Measurements from ENCODE around the gene BICDL1. TPM values are rescaled to one million over a fixed set of nuclear protein-coding genes. Genes with fewer than 3 reads are reported as not detected.

Gene BICDL1
- total and polyA plus RNA-seq, 10 of the 15 experiments (the other 5 are each of a cell fraction or from before 2014, with no cell fraction given) = 0.72 to 12.3 (median 4.2) TPM

DNA sequence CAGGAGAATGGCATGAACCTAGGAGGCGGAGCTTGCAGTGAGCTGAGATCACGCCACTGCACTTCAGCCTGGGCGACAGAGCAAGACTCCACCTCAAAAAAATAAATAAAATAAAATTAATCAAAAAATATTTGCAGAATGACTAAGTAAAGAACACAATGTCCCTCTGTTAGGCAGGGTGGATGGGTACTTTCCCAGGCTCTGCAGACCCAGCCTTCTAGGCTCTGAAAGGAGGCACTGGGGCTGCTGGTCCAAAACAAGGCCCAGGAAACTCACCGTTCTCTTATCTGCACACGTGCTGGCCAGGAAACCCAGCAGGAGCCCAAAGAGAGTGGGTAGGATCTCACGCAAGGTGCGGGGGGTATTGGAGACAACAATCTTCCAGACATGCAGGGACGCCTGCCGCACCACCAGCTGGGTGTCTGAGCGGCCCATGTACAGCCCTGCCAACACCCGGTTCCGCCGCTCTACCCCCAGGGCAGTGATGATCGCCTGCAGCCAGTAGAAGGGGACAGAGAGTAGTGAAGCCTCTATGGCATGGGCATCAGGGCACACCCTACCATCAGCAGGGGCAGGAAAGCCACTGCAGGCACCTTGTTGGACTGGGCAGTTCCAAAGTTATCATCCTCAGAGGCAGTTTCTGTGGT is 153.3 kb downstream of the BICDL1 start:
- in situ Hi-C loops (cut with MboI) (no loop called here), intact Hi-C loops (cut with micrococcal nuclease; ENCODE audit: unreplicated experiment) (no loop called here)
- no TSS peak for BruUV-seq (replicated peaks)
- Histone ChIP-seq H2AFZ (ENCODE audit: control insufficient read depth, low read depth, low read length) (no peak overlapping the region), H4K20me1 (ENCODE audit: control insufficient read depth, insufficient read depth) (no peaks in the 10 kb centered on the region), H3K9me3 (replicated peaks; ENCODE audit: control insufficient read depth, insufficient read depth, low read length) (no peaks in the 10 kb centered on the region), H3K4me2 (ENCODE audit: control insufficient read depth, insufficient read depth) (no peak overlapping the region), H3K4me3 (no peak overlapping the region), H3K79me2 (ENCODE audit: control insufficient read depth, insufficient read depth, low read length) (no peaks in the 10 kb centered on the region), H3K4me1 (ENCODE audit: control insufficient read depth, insufficient read depth, low read length) (no peaks in the 10 kb centered on the region), H3K27me3 (replicated peaks in 1 of 2; ENCODE audit: control insufficient read depth in 2 of 2, insufficient read depth in 2 of 2, low read length in 1 of 2) (no peaks in the 10 kb centered on the region), H3K9ac (ENCODE audit: control insufficient read depth, insufficient read depth, low read length) (no peak overlapping the region), H3K27ac (ENCODE audit: control insufficient read depth, insufficient read depth) (no peak overlapping the region), H3K36me3 (ENCODE audit: control insufficient read depth in 2 of 2, insufficient read depth in 2 of 2, low read length in 1 of 2) (peaks cover 48 to 49% of the 10 kb centered on the region in 2 experiments)
- DNase-seq (ENCODE audit: low read depth, low spot score) (no peak), ATAC-seq (no peak), FAIRE-seq (no peak)
- RAD21 ChIA-PET (ENCODE audit: unreplicated experiment) = no interaction called here
- 97% methylated on average over 14 of the region's 14 CpGs for WGBS (ENCODE audit: insufficient coverage, insufficient replicate concordance, low lambda C conversion rate, missing lambda C conversion rate)
- CTCF ChIA-PET = no interaction called here
- TF ChIP-seq EZH2 (IDR thresholded peaks at IDR 0.05; ENCODE audit: borderline replicate concordance, control insufficient read depth, low read depth, low read length) (no peak), POLR2AphosphoS5 (IDR thresholded peaks at IDR 0.05; ENCODE audit: low read length) (no peak), POLR2A (IDR thresholded peaks at IDR 0.05; ENCODE audit: low read depth, low read length) (0 out of 2 replicates have a peak, but pooled peaks have one; percentile 22)
- SMC1A ChIA-PET (ENCODE audit: uncharacterized antibody, unreplicated experiment) = no interaction called here
- POLR2A ChIA-PET = no interaction called here

Small RNA genes lying within 50 kb of the gene (small RNA-seq; reads per million reads assigned to genes)
- gene AC004812.1 = not detected

Other genes starting within 250 kb of the BICDL1 start
- 15.0 and 21.2 TPM in 2 replicates for gene CIT, start 111.9 kb upstream of the BICDL1 start, total RNA-seq (2014; rRNA removed)
- 14.0 and 14.5 TPM in 2 replicates for gene CIT, start 111.9 kb upstream of the BICDL1 start, total RNA-seq (2014; rRNA removed; fragmentation: Illumina TruSeq; extraction: Trizol)
- gene CIT, start 111.9 kb upstream of the BICDL1 start, total RNA-seq (2021) = 35.7 and 38.2 TPM in 2 replicates
- gene CIT, start 111.9 kb upstream of the BICDL1 start, polyA plus RNA-seq (2011; rRNA removed) = 17.0 and 22.0 TPM in 2 replicates
- gene CIT, start 111.9 kb upstream of the BICDL1 start, polyA plus RNA-seq (2014; fragmentation: Illumina TruSeq; extraction: Trizol) = 13.7 and 14.8 TPM in 2 replicates
- 1 to 10 TPM; 1.0 to 1.8 TPM for gene CIT, start 111.9 kb upstream of the BICDL1 start, polyA plus RNA-seq (2014; fragmentation: Nextera tagmentation; extraction: Ambion mirVana)
- 18.6 and 24.1 TPM in 2 replicates for gene CIT, start 111.9 kb upstream of the BICDL1 start, polyA plus RNA-seq (2014; rRNA removed)
- 10 to 100 TPM; 12.9 to 17.9 TPM for gene CIT, start 111.9 kb upstream of the BICDL1 start, polyA plus RNA-seq (2016; fragmentation: Nextera tagmentation; extraction: Ambion mirVana)
- 50.6 and 57.2 TPM in 2 replicates for gene RAB35, start 127.5 kb downstream of the BICDL1 start, total RNA-seq (2014; rRNA removed)
- gene RAB35, start 127.5 kb downstream of the BICDL1 start, total RNA-seq (2014; rRNA removed; fragmentation: Illumina TruSeq; extraction: Trizol) = 33.1 and 37.3 TPM in 2 replicates
- 89.4 and 99.2 TPM in 2 replicates for gene RAB35, start 127.5 kb downstream of the BICDL1 start, total RNA-seq (2021)
- 68.7 and 87.1 TPM in 2 replicates for gene RAB35, start 127.5 kb downstream of the BICDL1 start, polyA plus RNA-seq (2011; rRNA removed)
- 28.9 and 44.7 TPM in 2 replicates for gene RAB35, start 127.5 kb downstream of the BICDL1 start, polyA plus RNA-seq (2014; fragmentation: Illumina TruSeq; extraction: Trizol)
- gene RAB35, start 127.5 kb downstream of the BICDL1 start, polyA plus RNA-seq (2014; fragmentation: Nextera tagmentation; extraction: Ambion mirVana) = 1 to 10 TPM in 1 of 2 experiments, under 1 TPM in 1; 0.76 to 2.0 TPM
- 73.0 and 78.9 TPM in 2 replicates for gene RAB35, start 127.5 kb downstream of the BICDL1 start, polyA plus RNA-seq (2014; rRNA removed)
- 10 to 100 TPM; 42.4 to 42.9 TPM for gene RAB35, start 127.5 kb downstream of the BICDL1 start, polyA plus RNA-seq (2016; fragmentation: Nextera tagmentation; extraction: Ambion mirVana)
- gene GCN1, start 205.5 kb downstream of the BICDL1 start, total RNA-seq (2014; rRNA removed) = 89.6 and 90.7 TPM in 2 replicates
- gene GCN1, start 205.5 kb downstream of the BICDL1 start, total RNA-seq (2014; rRNA removed; fragmentation: Illumina TruSeq; extraction: Trizol) = 41.6 and 43.8 TPM in 2 replicates
- gene GCN1, start 205.5 kb downstream of the BICDL1 start, total RNA-seq (2021) = 137 and 150 TPM in 2 replicates
- gene GCN1, start 205.5 kb downstream of the BICDL1 start, polyA plus RNA-seq (2011; rRNA removed) = 22.8 and 39.8 TPM in 2 replicates
- gene GCN1, start 205.5 kb downstream of the BICDL1 start, polyA plus RNA-seq (2014; fragmentation: Illumina TruSeq; extraction: Trizol) = 40.8 and 54.4 TPM in 2 replicates
- 10 to 100 TPM; 10.8 to 12.1 TPM for gene GCN1, start 205.5 kb downstream of the BICDL1 start, polyA plus RNA-seq (2014; fragmentation: Nextera tagmentation; extraction: Ambion mirVana)
- 95.3 and 102 TPM in 2 replicates for gene GCN1, start 205.5 kb downstream of the BICDL1 start, polyA plus RNA-seq (2014; rRNA removed)
- 10 to 100 TPM; 62.2 to 65.1 TPM for gene GCN1, start 205.5 kb downstream of the BICDL1 start, polyA plus RNA-seq (2016; fragmentation: Nextera tagmentation; extraction: Ambion mirVana)
- gene RPLP0, start 211.9 kb downstream of the BICDL1 start, total RNA-seq (2014; rRNA removed) = 6,095 and 6,267 TPM in 2 replicates
- gene RPLP0, start 211.9 kb downstream of the BICDL1 start, total RNA-seq (2014; rRNA removed; fragmentation: Illumina TruSeq; extraction: Trizol) = 4,804 and 4,972 TPM in 2 replicates
- 4,342 and 4,473 TPM in 2 replicates for gene RPLP0, start 211.9 kb downstream of the BICDL1 start, total RNA-seq (2021)
- gene RPLP0, start 211.9 kb downstream of the BICDL1 start, polyA plus RNA-seq (2011; rRNA removed) = 4,342 and 6,647 TPM in 2 replicates
- gene RPLP0, start 211.9 kb downstream of the BICDL1 start, polyA plus RNA-seq (2014; fragmentation: Illumina TruSeq; extraction: Trizol) = 4,326 and 6,258 TPM in 2 replicates
- gene RPLP0, start 211.9 kb downstream of the BICDL1 start, polyA plus RNA-seq (2014; fragmentation: Nextera tagmentation; extraction: Ambion mirVana) = 1,000 to 10,000 TPM; 6,784 to 8,495 TPM
- 7,537 and 7,931 TPM in 2 replicates for gene RPLP0, start 211.9 kb downstream of the BICDL1 start, polyA plus RNA-seq (2014; rRNA removed)
- 1,000 to 10,000 TPM; 2,171 to 2,235 TPM for gene RPLP0, start 211.9 kb downstream of the BICDL1 start, polyA plus RNA-seq (2016; fragmentation: Nextera tagmentation; extraction: Ambion mirVana)